ENCODE results near the gene ORC1.

The ORC1 gene

DNA sequence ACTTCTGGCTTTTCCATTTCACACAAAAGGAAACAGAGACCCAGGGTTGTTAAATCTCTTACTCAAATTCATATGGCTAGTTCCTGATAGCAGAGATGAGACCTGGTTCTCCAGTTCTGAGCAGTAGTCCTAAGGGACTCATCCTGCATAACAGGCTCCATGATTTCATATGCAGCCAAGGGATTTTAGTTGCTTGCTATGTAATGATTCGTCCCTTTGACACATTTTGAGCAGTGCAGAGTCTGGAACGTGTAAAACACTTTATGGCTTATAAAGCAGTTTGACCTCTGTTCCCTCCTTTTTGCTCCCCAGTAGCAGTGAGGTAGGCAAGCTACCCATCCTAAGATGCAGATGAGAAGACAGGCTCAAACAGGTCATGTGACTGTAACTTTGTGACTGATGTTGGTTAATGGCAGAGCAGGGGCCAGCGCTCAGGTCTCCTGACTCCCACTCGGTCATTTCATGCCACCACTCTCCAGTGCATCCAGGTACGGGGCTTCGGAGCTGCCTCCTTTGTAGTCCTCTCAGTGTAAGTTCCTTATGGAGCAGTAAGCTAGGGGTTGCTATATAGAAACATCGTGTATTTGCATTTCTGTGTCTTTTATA lies 62.5 kb downstream of the ORC1 start:
- DNase-seq = no peak

- DNase-seq = no peak
Observed at GRCh38 chr1:52337439-52337838, 66.8 kb downstream of the ORC1 start.

GRCh38 chr1:52334906-52335528 lies 69.2 kb downstream of the ORC1 start:
- no peak for DNase-seq

DNA sequence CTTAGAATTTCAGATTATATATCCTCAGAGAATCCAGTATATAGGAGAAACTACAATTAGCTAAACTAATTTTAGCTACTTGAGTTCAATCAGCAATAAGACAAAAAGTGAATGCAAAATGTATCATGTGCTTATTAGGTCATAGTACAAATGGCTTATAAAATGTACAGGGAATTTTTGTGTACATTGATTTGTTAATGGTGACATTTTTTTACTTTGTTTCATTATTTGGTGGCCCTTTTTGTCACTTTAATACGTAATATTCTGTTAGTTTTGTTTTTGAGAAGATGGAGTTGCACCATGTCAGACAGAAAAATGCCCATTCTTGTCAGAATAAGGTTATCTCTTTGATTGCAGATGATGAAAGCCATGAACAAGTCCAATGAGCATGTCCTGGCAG lies 71.8 kb downstream of the ORC1 start:
- DNase-seq = no peak

- no peak for DNase-seq
Observed at GRCh38 chr1:52328615-52329014, 75.6 kb downstream of the ORC1 start.

GRCh38 chr1:52325786-52326185 lies 78.4 kb downstream of the ORC1 start:
- no peak for DNase-seq

- no peak for DNase-seq
Observed at GRCh38 chr1:52323731-52324130, 80.5 kb downstream of the ORC1 start.
